Activated T-helper 1 cell treated with Interleukin-2 at 50 U/mL for 16 hours (primary cell): Measurements from ENCODE around the gene SLC30A10.
"Not testable (repeated sequence)": the region's sequence is repeated elsewhere in the genome, so short reads cannot be mapped to it uniquely, and the experiment has no call there.

ENCODE experiments used
- DNase-seq: peaks from one replicate; pipeline ENCODE4 v3.0.0-alpha.2; 2020; ENCODE audit warnings: low read depth

SLC30A10 gene

GRCh38 chr1:219891846-219892245 lies 36.5 kb downstream of the SLC30A10 start:
- not testable (repeated sequence) for DNase-seq

GRCh38 chr1:219888667-219889066 lies 39.7 kb downstream of the SLC30A10 start:
- not testable (repeated sequence) for DNase-seq

GRCh38 chr1:219885680-219886079 lies 42.7 kb downstream of the SLC30A10 start:
- DNase-seq, result no peak

DNA sequence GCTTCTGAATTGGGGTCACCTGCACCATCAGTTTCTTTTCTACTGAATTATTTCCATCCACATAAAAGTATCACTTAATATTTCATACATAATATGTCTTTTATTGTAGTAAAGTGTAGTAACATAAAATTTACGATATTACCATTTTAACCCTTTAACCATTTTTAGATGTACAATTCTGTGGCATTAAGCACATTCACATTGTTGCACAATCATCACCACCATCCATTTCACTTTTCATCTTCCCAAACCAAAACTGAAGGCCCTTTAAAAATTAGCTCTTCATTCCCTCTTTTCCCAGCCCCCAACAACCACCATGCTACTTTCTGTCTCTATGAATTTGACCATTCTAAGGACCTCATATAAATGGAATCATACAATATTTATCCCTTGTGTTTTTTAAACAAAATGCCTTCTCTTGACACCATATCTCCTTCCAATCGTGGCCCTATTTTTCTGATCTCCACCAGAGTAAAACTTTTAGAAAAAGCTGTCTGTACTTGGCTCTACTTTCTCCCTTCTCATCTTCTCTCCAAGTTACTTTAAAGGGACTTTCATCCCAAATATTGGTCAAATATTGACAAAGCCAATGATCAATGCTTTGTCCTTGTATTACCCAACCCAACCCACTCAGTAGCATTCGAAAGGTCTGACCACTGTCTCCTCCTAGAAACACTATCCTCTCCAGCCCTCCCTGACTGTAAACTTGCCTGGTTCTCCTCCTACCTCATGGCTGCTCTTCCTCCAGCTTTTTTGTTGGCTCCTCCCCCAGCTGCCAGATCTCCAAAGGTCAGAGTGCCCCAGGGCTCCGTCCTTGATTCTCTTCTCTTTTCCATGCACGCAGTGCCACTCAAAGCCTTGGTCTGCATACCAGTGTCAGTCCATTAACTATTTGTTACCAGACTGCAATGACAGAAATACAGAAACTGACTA lies 44.7 kb downstream of the SLC30A10 start:
- DNase-seq, result no peak

DNA sequence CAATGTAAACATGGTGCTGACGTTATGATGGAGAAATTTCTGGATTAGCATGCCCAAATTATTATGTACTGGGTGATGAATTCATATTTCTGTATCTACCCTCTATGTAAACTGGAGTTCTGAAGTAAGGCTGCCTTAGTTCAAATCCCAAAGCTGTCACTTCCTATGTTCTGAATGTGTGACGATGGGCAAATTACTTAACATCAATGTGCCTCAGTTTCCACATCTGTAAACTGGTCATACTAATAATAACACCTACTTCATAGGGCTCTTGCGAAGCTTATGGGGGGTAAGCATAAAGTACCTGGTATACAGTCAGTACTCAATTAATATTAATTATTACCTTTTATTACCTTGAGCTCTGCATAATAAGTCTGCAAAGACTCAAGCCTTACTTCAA lies 45.6 kb downstream of the SLC30A10 start:
- DNase-seq, result no peak

GRCh38 chr1:219882096-219882495 lies 46.3 kb downstream of the SLC30A10 start:
- no peak for DNase-seq

DNA sequence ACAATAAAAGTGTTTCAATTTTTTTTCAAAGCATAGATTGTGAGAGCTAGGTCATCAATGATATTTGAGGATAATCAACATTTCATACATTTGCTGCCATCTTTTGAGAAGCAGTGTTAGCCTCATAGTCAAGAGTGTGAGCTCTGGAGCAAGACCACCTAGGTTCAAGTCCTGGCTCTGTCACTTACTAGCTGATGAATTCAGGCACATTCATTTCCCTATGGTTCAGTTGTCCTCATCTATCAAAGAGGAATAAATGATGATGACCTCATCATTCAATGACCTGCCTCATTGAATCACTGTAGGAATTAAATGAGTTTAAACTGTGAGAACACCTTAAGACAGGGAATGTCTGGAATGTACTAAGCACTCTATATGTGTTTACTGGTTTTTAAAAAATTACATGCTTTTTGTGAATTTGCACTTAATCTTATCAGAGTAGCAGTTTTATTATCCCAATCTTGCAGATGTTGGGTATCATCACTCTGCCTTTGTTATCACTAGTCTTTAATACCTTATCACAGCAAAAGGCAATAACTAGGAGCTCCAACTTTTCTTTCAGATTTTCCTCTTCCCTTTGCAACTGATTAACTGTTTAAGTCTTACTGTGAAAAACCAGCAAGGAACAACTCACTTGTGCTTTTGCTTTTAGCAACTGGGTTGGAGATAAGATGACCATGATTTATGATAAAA lies 47.4 kb downstream of the SLC30A10 start:
- no peak for DNase-seq

- no peak for DNase-seq
Observed at GRCh38 chr1:219876798-219877209, 51.6 kb downstream of the SLC30A10 start.

GRCh38 chr1:219875860-219876259 lies 52.5 kb downstream of the SLC30A10 start:
- no peak for DNase-seq

- not testable (repeated sequence) for DNase-seq
Observed at GRCh38 chr1:219872538-219872937, 55.8 kb downstream of the SLC30A10 start.

DNA sequence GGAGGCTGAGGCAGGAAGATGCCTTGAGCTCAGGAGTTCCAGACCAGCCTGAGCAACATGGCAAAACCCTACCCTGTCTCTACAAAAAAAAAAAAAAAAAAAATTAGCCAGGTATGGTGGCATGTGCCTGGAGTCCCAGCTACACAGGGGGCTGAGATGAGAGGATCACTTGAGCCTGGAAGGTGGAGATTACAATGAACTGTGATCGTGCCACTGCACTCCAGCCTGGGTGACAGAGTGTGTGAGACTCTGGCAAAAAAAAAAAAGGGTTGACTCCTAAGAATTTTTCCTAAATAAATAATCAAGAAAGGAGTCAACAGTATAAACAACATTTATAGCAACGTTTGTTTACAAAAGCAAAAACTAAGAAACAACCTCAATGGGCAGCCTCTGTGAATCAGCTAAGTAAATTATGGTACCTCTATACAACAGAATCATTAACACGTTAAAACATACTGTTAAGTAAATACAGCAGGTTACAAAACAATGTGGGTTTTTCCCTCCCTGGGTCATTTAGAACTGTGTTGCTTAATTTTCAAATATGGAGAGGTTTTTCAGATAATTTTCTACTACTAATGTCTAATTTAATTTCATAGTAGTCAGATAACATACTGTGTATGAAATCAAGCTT lies 56.8 kb downstream of the SLC30A10 start:
- no peak for DNase-seq

GRCh38 chr1:219868615-219869014 lies 59.7 kb downstream of the SLC30A10 start:
- not testable (repeated sequence) for DNase-seq
